Panc1 (cell line): ENCODE data around the gene OR6Y1. TPM values are rescaled to one million over a fixed set of nuclear protein-coding genes. Genes with fewer than 3 reads are reported as not detected.

ENCODE experiments used
- ATAC-seq: fragments of 200-7000 bp; cut with Tn5 transposase; 2 replicates; pipeline ENCODE4 v1.9.1; 2020; ENCODE audit warnings: mild to moderate bottlenecking, moderate library complexity
- BruUV-seq: library from RNA; stranded (reverse); fragments of 400-500 nt; replicated peaks from 2 replicates; lab custom pipeline; 2021; lab: Mats Ljungman, UMichigan
- CTCF ChIA-PET: fragments of 300-600 bp; sonication (Branson Sonifier 250); formaldehyde crosslinking; loops from one replicate; lab custom pipeline; 2022; ENCODE audit warnings: antibody characterized with exemption; lab: Charles Lee
- POLR2A ChIA-PET: fragments of 300-600 bp; sonication (Branson Sonifier 250); formaldehyde crosslinking; loops from one replicate; lab custom pipeline; 2022; ENCODE audit warnings: antibody characterized with exemption; lab: Charles Lee
- DNase-seq: peaks from one replicate; pipeline ENCODE4 v3.0.0-alpha.2; 2010; ENCODE audit warnings: low read depth, low spot score
- H3K27ac ChIP-seq: 2 replicates; pipeline ENCODE4 v1.5.1; 2011; ENCODE audit warnings: mild to moderate bottlenecking, low read length, inconsistent platforms
- H3K27me3 ChIP-seq: fragments of 200-500 bp; sonication (Bioruptor generic); 2 replicates; pipeline ENCODE4 v1.6.0; 2014; ENCODE audit warnings: low read length, inconsistent platforms; ENCODE audit not compliant: control insufficient read depth, insufficient read depth
- H3K36me3 ChIP-seq: fragments of 200-500 bp; sonication (Bioruptor generic); 2 replicates; pipeline ENCODE4 v1.5.1; 2014; ENCODE audit warnings: inconsistent platforms, mild to moderate bottlenecking, low read length, moderate library complexity; ENCODE audit not compliant: control insufficient read depth, insufficient read depth
- H3K4me1 ChIP-seq: 2 replicates; pipeline ENCODE4 v1.5.1; 2011; ENCODE audit warnings: inconsistent platforms, mild to moderate bottlenecking, low read length, moderate library complexity; ENCODE audit not compliant: control insufficient read depth, insufficient read depth
- H3K4me3 ChIP-seq, 2 experiments: 2 replicates each; pipeline ENCODE4 v1.5.1; 2011 to 2012; ENCODE audit warnings: low read depth in 2 of 2, low read length in 2 of 2, mild to moderate bottlenecking in 2 of 2, inconsistent platforms in 1 of 2, moderate library complexity in 1 of 2
- H3K9me3 ChIP-seq: fragments of 200-500 bp; sonication (Bioruptor generic); 2 replicates; pipeline ENCODE4 v1.5.1; 2014; ENCODE audit warnings: low read depth, mild to moderate bottlenecking, inconsistent platforms, low read length, moderate library complexity; ENCODE audit not compliant: control insufficient read depth, insufficient read depth
- POLR2AphosphoS5 ChIP-seq: IDR thresholded peaks from 2 replicates; pipeline ENCODE4 v1.6.1; 2012; ENCODE audit warnings: mild to moderate bottlenecking, low read depth, low read length, moderate library complexity
- SIN3A ChIP-seq: IDR thresholded peaks from 2 replicates; pipeline ENCODE4 v1.6.1; 2012; ENCODE audit warnings: low read depth, mild to moderate bottlenecking, low read length, moderate library complexity, borderline replicate concordance; ENCODE audit not compliant: insufficient read depth
- TCF7L2 ChIP-seq: IDR thresholded peaks from 2 replicates; pipeline ENCODE4 v1.6.1; 2011; ENCODE audit warnings: mild to moderate bottlenecking, low read depth, low read length, inconsistent platforms
- in situ Hi-C: cut with HindIII; loops from 2 replicates; pipeline ENCODE4 v1.10.0; 2016; ENCODE audit warnings: low sequenced_read_pairs, low pct_unique_long_range_greater_than_20kb
- intact Hi-C: fragments of 100-400 bp; cut with micrococcal nuclease; formaldehyde crosslinking; loops from one replicate; pipeline ENCODE4 v1.10.0; 2022; ENCODE audit not compliant: unreplicated experiment
- total RNA-seq: library from RNA; stranded (reverse); gene quantifications from one replicate; pipeline ENCODE4 v1.2.1, GENCODE V29; 2021; ENCODE audit not compliant: unreplicated experiment
- TF ChIP-seq, protein P1 (sequence below), 2 experiments: IDR thresholded peaks; 2 replicates each; pipeline ENCODE4 v1.6.1; 2011 to 2012; ENCODE audit warnings: low read depth in 2 of 2, control low read depth in 1 of 2, low read length in 1 of 2, mild to moderate bottlenecking in 1 of 2, moderate library complexity in 1 of 2; ENCODE audit not compliant: insufficient read depth in 1 of 2
- TF ChIP-seq, protein P2 (sequence below): fragments of 450-650 bp; IDR thresholded peaks from 2 replicates; pipeline ENCODE4 v1.5.1; 2017; ENCODE audit warnings: mild to moderate bottlenecking

Gene OR6Y1
- total RNA-seq, 1 experiment from 2014 or later, result not detected

DNA sequence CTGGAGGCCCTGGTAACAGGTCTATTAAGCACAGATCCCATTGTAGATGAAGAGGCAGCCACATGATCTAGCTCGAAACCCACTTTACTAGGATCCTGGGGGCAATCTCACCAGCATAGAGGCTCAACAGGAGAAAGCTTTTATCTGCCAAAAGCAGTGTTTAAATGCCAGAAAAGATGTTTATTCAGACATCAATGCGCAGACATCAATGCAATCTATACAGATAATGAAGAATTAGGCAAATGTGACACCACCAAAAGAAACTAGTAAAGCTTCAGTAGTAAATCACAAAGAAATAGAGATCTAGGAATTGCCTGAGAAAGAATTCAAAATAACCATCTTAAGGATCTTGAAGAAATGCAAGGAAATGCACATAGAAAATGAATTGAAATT lies 32.5 kb downstream of the OR6Y1 start:
- ATAC-seq (no peak), DNase-seq (no peak)
- in situ Hi-C loops (no loop called here), intact Hi-C loops (no loop called here)
- Histone ChIP-seq H3K36me3 (no peaks in the 10 kb centered on the region), H3K27me3 (no peaks in the 10 kb centered on the region), H3K9me3 (no peaks in the 10 kb centered on the region), H3K27ac (no peak overlapping the region), H3K4me1 (no peaks in the 10 kb centered on the region), H3K4me3 (no peak overlapping the region)
- POLR2A ChIA-PET, result no interaction called here
- TF ChIP-seq SIN3A (no peak), TCF7L2 (no peak)
- TF ChIP-seq, protein P1, sequence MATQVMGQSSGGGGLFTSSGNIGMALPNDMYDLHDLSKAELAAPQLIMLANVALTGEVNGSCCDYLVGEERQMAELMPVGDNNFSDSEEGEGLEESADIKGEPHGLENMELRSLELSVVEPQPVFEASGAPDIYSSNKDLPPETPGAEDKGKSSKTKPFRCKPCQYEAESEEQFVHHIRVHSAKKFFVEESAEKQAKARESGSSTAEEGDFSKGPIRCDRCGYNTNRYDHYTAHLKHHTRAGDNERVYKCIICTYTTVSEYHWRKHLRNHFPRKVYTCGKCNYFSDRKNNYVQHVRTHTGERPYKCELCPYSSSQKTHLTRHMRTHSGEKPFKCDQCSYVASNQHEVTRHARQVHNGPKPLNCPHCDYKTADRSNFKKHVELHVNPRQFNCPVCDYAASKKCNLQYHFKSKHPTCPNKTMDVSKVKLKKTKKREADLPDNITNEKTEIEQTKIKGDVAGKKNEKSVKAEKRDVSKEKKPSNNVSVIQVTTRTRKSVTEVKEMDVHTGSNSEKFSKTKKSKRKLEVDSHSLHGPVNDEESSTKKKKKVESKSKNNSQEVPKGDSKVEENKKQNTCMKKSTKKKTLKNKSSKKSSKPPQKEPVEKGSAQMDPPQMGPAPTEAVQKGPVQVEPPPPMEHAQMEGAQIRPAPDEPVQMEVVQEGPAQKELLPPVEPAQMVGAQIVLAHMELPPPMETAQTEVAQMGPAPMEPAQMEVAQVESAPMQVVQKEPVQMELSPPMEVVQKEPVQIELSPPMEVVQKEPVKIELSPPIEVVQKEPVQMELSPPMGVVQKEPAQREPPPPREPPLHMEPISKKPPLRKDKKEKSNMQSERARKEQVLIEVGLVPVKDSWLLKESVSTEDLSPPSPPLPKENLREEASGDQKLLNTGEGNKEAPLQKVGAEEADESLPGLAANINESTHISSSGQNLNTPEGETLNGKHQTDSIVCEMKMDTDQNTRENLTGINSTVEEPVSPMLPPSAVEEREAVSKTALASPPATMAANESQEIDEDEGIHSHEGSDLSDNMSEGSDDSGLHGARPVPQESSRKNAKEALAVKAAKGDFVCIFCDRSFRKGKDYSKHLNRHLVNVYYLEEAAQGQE (IDR thresholded peaks at IDR 0.05; ENCODE audit: insufficient read depth in 1 of 2, low read depth in 2 of 2, low read length in 1 of 2), result no peak
- TF ChIP-seq, protein P2, sequence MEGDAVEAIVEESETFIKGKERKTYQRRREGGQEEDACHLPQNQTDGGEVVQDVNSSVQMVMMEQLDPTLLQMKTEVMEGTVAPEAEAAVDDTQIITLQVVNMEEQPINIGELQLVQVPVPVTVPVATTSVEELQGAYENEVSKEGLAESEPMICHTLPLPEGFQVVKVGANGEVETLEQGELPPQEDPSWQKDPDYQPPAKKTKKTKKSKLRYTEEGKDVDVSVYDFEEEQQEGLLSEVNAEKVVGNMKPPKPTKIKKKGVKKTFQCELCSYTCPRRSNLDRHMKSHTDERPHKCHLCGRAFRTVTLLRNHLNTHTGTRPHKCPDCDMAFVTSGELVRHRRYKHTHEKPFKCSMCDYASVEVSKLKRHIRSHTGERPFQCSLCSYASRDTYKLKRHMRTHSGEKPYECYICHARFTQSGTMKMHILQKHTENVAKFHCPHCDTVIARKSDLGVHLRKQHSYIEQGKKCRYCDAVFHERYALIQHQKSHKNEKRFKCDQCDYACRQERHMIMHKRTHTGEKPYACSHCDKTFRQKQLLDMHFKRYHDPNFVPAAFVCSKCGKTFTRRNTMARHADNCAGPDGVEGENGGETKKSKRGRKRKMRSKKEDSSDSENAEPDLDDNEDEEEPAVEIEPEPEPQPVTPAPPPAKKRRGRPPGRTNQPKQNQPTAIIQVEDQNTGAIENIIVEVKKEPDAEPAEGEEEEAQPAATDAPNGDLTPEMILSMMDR, result no peak
- CTCF ChIA-PET, result no interaction called here
- no TSS peak for BruUV-seq

DNA sequence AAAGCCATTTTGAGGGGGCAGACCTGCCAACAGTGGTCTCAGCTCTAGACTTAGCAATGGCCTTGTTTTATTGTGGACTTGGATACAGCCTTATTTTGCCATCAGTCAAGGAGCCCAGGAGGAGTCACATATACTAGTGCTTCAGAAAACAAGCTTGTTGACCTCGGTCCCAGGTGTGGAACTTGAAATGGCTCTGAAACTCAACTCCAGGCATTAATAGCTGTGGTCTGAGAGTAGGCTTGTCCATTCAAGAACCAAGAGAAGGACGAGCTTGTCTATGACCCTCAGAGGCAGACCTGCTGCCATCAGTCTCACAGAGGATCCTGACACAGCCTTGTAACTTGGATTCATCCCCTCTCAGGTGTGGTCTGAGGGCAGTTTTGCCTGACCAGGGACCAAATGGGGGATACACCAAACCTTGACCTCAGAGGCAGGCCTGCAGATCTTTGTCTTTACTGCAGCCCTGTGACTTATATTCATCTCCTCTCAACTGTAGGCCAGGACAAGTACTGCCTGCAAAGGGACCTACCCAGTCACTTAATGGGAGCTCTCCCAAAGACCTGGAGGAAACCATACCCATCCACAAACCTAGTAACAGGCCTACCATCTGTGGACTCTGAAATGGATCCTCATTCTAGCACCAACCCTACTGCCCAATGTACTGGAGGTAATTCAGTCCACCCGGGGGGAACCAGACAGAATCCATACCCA lies 33.1 kb downstream of the OR6Y1 start:
- POLR2A ChIA-PET, result no interaction called here
- in situ Hi-C loops, result no loop called here

More for the DNA sequence above, 33.1 kb downstream of the OR6Y1 start:
- intact Hi-C loops, result no loop called here
- CTCF ChIA-PET, result no interaction called here
- DNase-seq (no peak), ATAC-seq (no peak)
- no peak overlapping the region for H3K4me3 ChIP-seq
- H3K9me3 ChIP-seq, result no peaks in the 10 kb centered on the region
- TF ChIP-seq, protein P1 (IDR thresholded peaks at IDR 0.05; ENCODE audit: insufficient read depth in 1 of 2, low read depth in 2 of 2, low read length in 1 of 2), result no peak
- TF ChIP-seq, protein P2, result no peak
- no peak for TF ChIP-seq TCF7L2
- TF ChIP-seq SIN3A, result no peak
- TF ChIP-seq POLR2AphosphoS5, result no peak
- H3K27me3 ChIP-seq, result no peaks in the 10 kb centered on the region
- no peaks in the 10 kb centered on the region for H3K4me1 ChIP-seq
- H3K27ac ChIP-seq, result no peak overlapping the region
- BruUV-seq, result no TSS peak
- no peaks in the 10 kb centered on the region for H3K36me3 ChIP-seq
